ENCODE data around the gene ACOT13.
"Not testable (repeated sequence)": the region's sequence is repeated elsewhere in the genome, so short reads cannot be mapped to it uniquely, and the experiment has no call there.

ACOT13 gene

GRCh38 chr6:24666641-24667377, at the start of gene ACOT13, which contains the start of gene TDP2:
Gene ACOT13, plus strand, starts transcription at chr6:24667077. Its CDS starts 187 bp downstream, at chr6:24667264.
Gene TDP2, minus strand, starts transcription at chr6:24666899. Its CDS starts 37 bp downstream, at chr6:24666862.
- peak; percentile 92 for DNase-seq

GRCh38 chr6:24619661-24620060, 47.2 kb upstream of the ACOT13 start:
- DNase-seq: no peak

- DNase-seq: no peak
Observed at GRCh38 chr6:24620637-24621036, 46.2 kb upstream of the ACOT13 start.

- no peak for DNase-seq
Observed at GRCh38 chr6:24621626-24622289, 45.1 kb upstream of the ACOT13 start.

- DNase-seq: no peak
Observed at GRCh38 chr6:24630856-24631505, 35.9 kb upstream of the ACOT13 start.

- no peak for DNase-seq
Observed at GRCh38 chr6:24631671-24632070, 35.2 kb upstream of the ACOT13 start.

GRCh38 chr6:24632573-24632972, 34.3 kb upstream of the ACOT13 start:
- no peak for DNase-seq

GRCh38 chr6:24636681-24637080, 30.2 kb upstream of the ACOT13 start:
- no peak for DNase-seq

GRCh38 chr6:24640166-24640565, 26.7 kb upstream of the ACOT13 start:
- no peak for DNase-seq

GRCh38 chr6:24640631-24641030, 26.2 kb upstream of the ACOT13 start:
- not testable (repeated sequence) for DNase-seq

GRCh38 chr6:24642061-24642460, 24.8 kb upstream of the ACOT13 start:
- no peak for DNase-seq

- no peak for DNase-seq
Observed at GRCh38 chr6:24643920-24644319, 23.0 kb upstream of the ACOT13 start.

- DNase-seq: no peak
Observed at GRCh38 chr6:24644377-24644776, 22.5 kb upstream of the ACOT13 start.

- no peak for DNase-seq
Observed at GRCh38 chr6:24646771-24647170, 20.1 kb upstream of the ACOT13 start.

GRCh38 chr6:24648276-24648675, 18.6 kb upstream of the ACOT13 start:
- DNase-seq: no peak

- no peak for DNase-seq
Observed at GRCh38 chr6:24649691-24650090, 17.2 kb upstream of the ACOT13 start.

- no peak for DNase-seq
Observed at GRCh38 chr6:24650365-24650764, 16.5 kb upstream of the ACOT13 start.

GRCh38 chr6:24655215-24655614, 11.7 kb upstream of the ACOT13 start:
- no peak for DNase-seq

GRCh38 chr6:24658573-24659560, 8.0 kb upstream of the ACOT13 start:
- no peak for DNase-seq

- DNase-seq: no peak
Observed at GRCh38 chr6:24659561-24659960, 7.3 kb upstream of the ACOT13 start.

GRCh38 chr6:24660105-24660504, 6.8 kb upstream of the ACOT13 start:
- DNase-seq: no peak

GRCh38 chr6:24661759-24662158, 5.1 kb upstream of the ACOT13 start:
- not testable (repeated sequence) for DNase-seq

- DNase-seq: no peak
Observed at GRCh38 chr6:24662236-24662635, 4.6 kb upstream of the ACOT13 start.
